Heart right ventricle (tissue), 16 donors: ENCODE data around the gene PPFIA1. TPM values are rescaled to one million over a fixed set of nuclear protein-coding genes. Genes with fewer than 3 reads are reported as not detected.
A peak's percentile ranks its signal among the peaks of the same experiment; 100 is the strongest.
"Not testable (repeated sequence)": the region's sequence is repeated elsewhere in the genome, so short reads cannot be mapped to it uniquely, and the experiment has no call there.

Source experiments
- ATAC-seq, 8 donors: fragments of 200-7000 bp; cut with Tn5 transposase; one replicate each; pipeline ENCODE4 v1.9.1; 2020; ENCODE audit warnings: mild to moderate bottlenecking in 8 of 8, moderate library complexity in 8 of 8, moderate number of reproducible peaks in 1 of 8
- DNase-seq, 2 donors: peaks; one replicate each; pipeline ENCODE4 v3.0.0-alpha.2; 2020
- H3K27ac ChIP-seq, 10 donors: fragments of 200-600 bp; sonication (generic) in 2 of 10; one replicate each; pipeline versions ENCODE4 v1.5.0 to v1.8.0; 2020 to 2022; ENCODE audit warnings: mild to moderate bottlenecking in 3 of 10
- H3K27me3 ChIP-seq, 7 donors: fragments of 200-600 bp; one replicate each; pipeline ENCODE4 v1.8.0; 2021 to 2022; ENCODE audit warnings: mild to moderate bottlenecking in 2 of 7
- H3K36me3 ChIP-seq, 9 donors: fragments of 200-600 bp; sonication (generic) in 1 of 9; one replicate each; pipeline versions ENCODE4 v1.5.0 to v1.8.0; 2020 to 2022; ENCODE audit warnings: mild to moderate bottlenecking in 2 of 9
- H3K4me1 ChIP-seq, 9 donors: fragments of 200-600 bp; sonication (generic) in 1 of 9; one replicate each; pipeline versions ENCODE4 v1.5.0 to v1.8.0; 2020 to 2022; ENCODE audit warnings: mild to moderate bottlenecking in 4 of 9
- H3K4me3 ChIP-seq, 10 donors: fragments of 200-600 bp; sonication (generic) in 2 of 10; one replicate each; pipeline versions ENCODE4 v1.5.0 to v1.8.0; 2020 to 2022; ENCODE audit warnings: mild to moderate bottlenecking in 7 of 10, moderate library complexity in 2 of 10
- H3K9me3 ChIP-seq, 11 donors: fragments of 200-600 bp in 10 of 11; sonication (generic) in 2 of 11; one replicate each; pipeline versions ENCODE4 v1.5.0 to v1.8.0; 2013 to 2022; ENCODE audit warnings: mild to moderate bottlenecking in 2 of 11, control low read depth in 1 of 11, moderate library complexity in 1 of 11
- CTCF ChIP-seq, 9 donors: fragments of 200-600 bp; sonication (generic) in 2 of 9; IDR thresholded peaks; one replicate each; pipeline versions ENCODE4 v1.5.0 to v1.8.0; 2021 to 2022; ENCODE audit warnings: antibody characterized with exemption in 9 of 9, mild to moderate bottlenecking in 5 of 9, moderate library complexity in 1 of 9
- WGBS, 2 donors: extraction: QIAGEN DNeasy Blood & Tissue Kit; methylation state at CpG; one replicate each; pipeline ENCODE4 v1.1.7; 2013; ENCODE audit warnings: inconsistent platforms in 1 of 2; 5-methylcytosine and 5-hydroxymethylcytosine counted together
- intact Hi-C, 10 donors: fragments of 100-400 bp; cut with DNase I; formaldehyde crosslinking; loops; one replicate each; pipeline versions ENCODE4 v1.11.1 to v1.14.2; 2022
- polyA plus RNA-seq, 2 donors: library from polyadenylated mRNA; stranded (reverse); fragments of 200-250 nt; gene quantifications; one replicate each; pipeline ENCODE4 v1.2.3, GENCODE V29; 2013
- total RNA-seq, 10 donors: library from RNA; stranded (reverse); fragmentation: NEBNext Ultra II Directional in 3 of 10; extraction: Animal tissue kit (Norgen Biotek cat#: 25700) in 3 of 10; gene quantifications; one replicate each; pipeline versions ENCODE4 v1.2.1 to v1.2.4, GENCODE V29; 2021 to 2023
- donor health status: Arrhythmogenic right ventricular cardiomyopathy.
- donor health status: ischemic (EF 13 %, LVEDD 7.1; RV severe dilation, severe dysfunction).
- donor health status: healthy with polysubstance abuse.
- donor health status: DM: no; HTN: yes; CAD: no.
- donor health status: DM: no; HTN: no; CAD: no.
- donor health status: ischemic (EF 25% LVEDD 6.9; RV normal size, moderate dysfunction).
- donor health status: ischemic (EF 25% LVEDD 5.7; RV mildly dilated, moderate dysfunction).
- donor health status: healthy.
- donor health status: DM: yes; HTN: yes; CAD: no.
- donor health status: Ischemic cardiomyopathy.
- donor health status: ischemic (EF 35%, LVEDD 5.7; RV mildly dilated, moderate dysfunction).
- donor health status: nonischemic (EF 11% LVEDD 7.7; RV severe dilation, severe dysfunction).
- donor health status: DM: yes; HTN: yes; CAD: no.
- donor health status: PGD.
- donor health status: ischemic (EF 29% LVEDD 5.4; RV normal size, mild dysfunction).
- donor health status: nonischemic (EF 23%, LVEDD 6.1; RV moderate dilation, normal function).

PPFIA1 gene
- total and polyA plus RNA-seq, 12 donors = 14.0 to 57.2 (median 39.0) TPM

- no peak for ATAC-seq
- Histone ChIP-seq H3K9me3 (no peaks in the 10 kb centered on the region), H3K27me3 (no peaks in the 10 kb centered on the region), H3K36me3 (peaks cover 0 to 92% (median 40%) of the 10 kb centered on the region in 9 donors), H3K4me3 (no peak overlapping the region), H3K27ac (peak overlapping the region in 1 of 10 donors; percentile 79), H3K4me1 (peaks cover 0 to 46% (median 24%) of the 10 kb centered on the region in 9 donors)
- no peak for TF ChIP-seq CTCF (IDR thresholded peaks at IDR 0.05)
- WGBS, 2 donors = 91 to 95% methylated on average over 10 of the region's 10 CpGs
- DNase-seq = no peak
- intact Hi-C loops = no loop called here
These were observed 57.2 kb downstream of the PPFIA1 start for GRCh38 chr11:70327717-70328116.

DNA sequence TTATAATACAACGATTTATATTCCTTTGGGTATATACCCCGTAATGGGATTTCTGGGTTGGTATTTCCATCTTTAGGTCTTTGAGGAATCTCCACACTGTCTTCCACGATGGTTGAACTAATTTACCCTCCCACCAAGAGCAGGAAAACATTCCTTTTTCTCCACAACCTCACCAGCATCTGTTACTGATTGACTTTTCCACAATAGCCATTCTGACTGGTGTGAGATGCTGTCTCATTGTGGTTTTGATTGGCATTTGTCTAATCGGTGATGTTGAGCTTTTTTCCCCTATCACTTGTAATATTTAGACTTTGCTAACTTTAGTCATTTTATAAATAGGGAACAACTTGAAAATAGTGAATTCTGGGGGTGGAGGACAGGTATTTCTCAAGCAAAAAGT lies 58.1 kb downstream of the PPFIA1 start:
- Histone ChIP-seq H3K27me3 (no peaks in the 10 kb centered on the region), H3K36me3 (peaks cover 0 to 95% (median 48%) of the 10 kb centered on the region in 9 donors), H3K4me1 (peaks cover 0 to 38% (median 24%) of the 10 kb centered on the region in 9 donors), H3K27ac (no peak overlapping the region), H3K9me3 (no peaks in the 10 kb centered on the region), H3K4me3 (no peak overlapping the region)
- no peak for TF ChIP-seq CTCF (IDR thresholded peaks at IDR 0.05)
- DNase-seq = no peak
- WGBS, 2 donors = 92 to 94% methylated on average over 4 of the region's 4 CpGs
- no peak for ATAC-seq
- intact Hi-C loops = no loop called here

GRCh38 chr11:70331320-70331843 lies 60.9 kb downstream of the PPFIA1 start:
- H3K27ac ChIP-seq, H3K27me3 ChIP-seq, H3K9me3 ChIP-seq, DNase-seq, ATAC-seq, H3K4me3 ChIP-seq, intact Hi-C loops: not testable (repeated sequence)
- Histone ChIP-seq H3K4me1 (peaks cover 0 to 15% (median 9%) of the 10 kb centered on the region in 9 donors), H3K36me3 (peaks cover 0 to 100% (median 70%) of the 10 kb centered on the region in 9 donors)
- 87 to 94% methylated on average over 5 of the region's 5 CpGs for WGBS, 2 donors

DNA sequence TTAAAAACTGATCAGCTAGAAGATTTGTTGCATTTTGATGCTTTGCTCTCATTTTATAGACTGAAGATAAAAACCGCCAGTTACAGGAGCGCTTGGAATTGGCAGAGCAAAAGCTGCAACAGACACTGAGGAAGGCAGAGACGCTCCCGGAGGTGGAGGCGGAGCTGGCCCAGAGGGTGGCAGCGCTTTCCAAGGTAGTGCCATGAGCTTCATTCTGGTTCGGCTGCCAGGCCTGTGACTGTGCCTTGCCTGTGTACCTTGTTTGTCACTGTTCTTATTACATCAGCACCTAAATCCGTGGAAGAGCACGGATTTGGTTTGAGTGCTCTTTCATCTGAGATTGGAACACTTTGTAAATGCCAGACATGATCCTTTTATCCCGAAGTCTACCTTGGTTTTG lies 61.4 kb downstream of the PPFIA1 start:
- TF ChIP-seq CTCF (IDR thresholded peaks at IDR 0.05) = peak in 2 of 9 donors; percentile 19 to 27
- 82 to 92% methylated on average over 10 of the region's 10 CpGs for WGBS, 2 donors
- H3K9me3 ChIP-seq = no peaks in the 10 kb centered on the region
- H3K4me1 ChIP-seq = peaks cover 0 to 13% (median 5%) of the 10 kb centered on the region in 9 donors
- no peaks in the 10 kb centered on the region for H3K27me3 ChIP-seq
- no peak overlapping the region for H3K4me3 ChIP-seq
- DNase-seq = peak in 1 of 2 donors; percentile 34
- intact Hi-C loops = no loop called here
- ATAC-seq = peak; percentile 54 to 93 (median 79)
- H3K27ac ChIP-seq = peak overlapping the region in 1 of 10 donors; percentile 30
- peaks cover 0 to 100% (median 74%) of the 10 kb centered on the region in 9 donors for H3K36me3 ChIP-seq

GRCh38 chr11:70332567-70332966 lies 62.1 kb downstream of the PPFIA1 start:
- Histone ChIP-seq H3K4me3 (no peak overlapping the region), H3K36me3 (peaks cover 0 to 100% (median 80%) of the 10 kb centered on the region in 9 donors), H3K27me3 (no peaks in the 10 kb centered on the region), H3K4me1 (peaks cover 0 to 10% (median 0%) of the 10 kb centered on the region in 9 donors), H3K9me3 (no peaks in the 10 kb centered on the region), H3K27ac (peak overlapping the region in 1 of 10 donors; percentile 30)
- 93 to 99% methylated on average over 7 of the region's 7 CpGs for WGBS, 2 donors
- no peak for TF ChIP-seq CTCF (IDR thresholded peaks at IDR 0.05)
- intact Hi-C loops = no loop called here
- DNase-seq (no peak), ATAC-seq (peak in 3 of 8 donors; percentile 24 to 54 (median 30))
